ENCODE results near the gene ARHGEF2. TPM values are rescaled to one million over a fixed set of nuclear protein-coding genes. Genes with fewer than 3 reads are reported as not detected.
"Not testable (repeated sequence)": the region's sequence is repeated elsewhere in the genome, so short reads cannot be mapped to it uniquely, and the experiment has no call there.

The ARHGEF2 gene
- total and polyA plus RNA-seq, 4 donors, result 58.3 to 217 (median 117) TPM

GRCh38 chr1:155934936-155935590, 43.3 kb downstream of the ARHGEF2 start:
- ATAC-seq (ENCODE audit: low FRiP score), result no peak
- Histone ChIP-seq H3K27me3 (ENCODE audit: control insufficient read depth in 1 of 2, insufficient read depth in 2 of 2, low read length in 1 of 2) (no peaks in the 10 kb centered on the region), H3K4me3 (ENCODE audit: low read length in 2 of 2) (peak overlapping the region; percentile 32 to 68), H3K9me3 (ENCODE audit: control insufficient read depth, low read length) (no peaks in the 10 kb centered on the region), H3K36me3 (ENCODE audit: control insufficient read depth in 1 of 2, insufficient read depth in 2 of 2, low read length in 1 of 2) (no peaks in the 10 kb centered on the region), H3K27ac (ENCODE audit: low read depth in 1 of 2, low read length in 2 of 2) (peak overlapping the region; percentile 30 to 73), H3K4me1 (ENCODE audit: control insufficient read depth in 1 of 2, insufficient read depth in 2 of 2, low read length in 2 of 2) (peaks cover 0 to 2% of the 10 kb centered on the region in 2 donors)
- intact Hi-C loops (cut with DNase I), result loop anchor here in 1 of 2 donors (5.0 kb wide), 2 partner anchors 78 to 132 kb away; partner anchors contain the start of genes GON4L and SYT11
- WGBS, 2 donors, result 83 to 85% methylated on average over 24 of the region's 24 CpGs
- DNase-seq, result no peak

- Histone ChIP-seq H3K36me3 (ENCODE audit: control insufficient read depth in 1 of 2, insufficient read depth in 2 of 2, low read length in 1 of 2) (no peaks in the 10 kb centered on the region), H3K27ac (ENCODE audit: low read depth in 1 of 2, low read length in 2 of 2) (peak within 1 kb of the TSS; percentile 64 to 73), H3K27me3 (ENCODE audit: control insufficient read depth in 1 of 2, insufficient read depth in 2 of 2, low read length in 1 of 2) (no peaks in the 10 kb centered on the region), H3K4me1 (ENCODE audit: control insufficient read depth in 1 of 2, insufficient read depth in 2 of 2, low read length in 2 of 2) (peaks cover 0 to 2% of the 10 kb centered on the region in 2 donors), H3K4me3 (ENCODE audit: low read length in 2 of 2) (peak within 1 kb of the TSS; percentile 68 to 90), H3K9me3 (ENCODE audit: control insufficient read depth, low read length) (no peaks in the 10 kb centered on the region)
- 0% methylated on average over 50 of the region's 50 CpGs for WGBS, 2 donors
- DNase-seq (peak; percentile 97), ATAC-seq (ENCODE audit: low FRiP score) (peak; percentile 95)
- intact Hi-C loops (cut with DNase I), result loop anchor here in 1 of 2 donors (5.0 kb wide), 1 partner anchor 77 kb away; the partner anchor contains the start of genes GON4L and SYT11
These were observed 44.0 kb downstream of the ARHGEF2 start, which contains the start of gene KHDC4 for GRCh38 chr1:155934097-155934935. KHDC4 (minus strand) TSS chr1:155934413; CDS start chr1:155934373, 40 bp downstream.

GRCh38 chr1:155933591-155934096, 44.7 kb downstream of the ARHGEF2 start:
- H3K27ac ChIP-seq (ENCODE audit: low read depth in 1 of 2, low read length in 2 of 2), result peak overlapping the region; percentile 64
- ATAC-seq (ENCODE audit: low FRiP score), result no peak
- no peaks in the 10 kb centered on the region for H3K9me3 ChIP-seq (ENCODE audit: control insufficient read depth, low read length)
- peaks cover 0 to 2% of the 10 kb centered on the region in 2 donors for H3K4me1 ChIP-seq (ENCODE audit: control insufficient read depth in 1 of 2, insufficient read depth in 2 of 2, low read length in 2 of 2)
- no peak for DNase-seq
- H3K27me3 ChIP-seq (ENCODE audit: control insufficient read depth in 1 of 2, insufficient read depth in 2 of 2, low read length in 1 of 2), result no peaks in the 10 kb centered on the region
- H3K36me3 ChIP-seq (ENCODE audit: control insufficient read depth in 1 of 2, insufficient read depth in 2 of 2, low read length in 1 of 2), result no peaks in the 10 kb centered on the region
- H3K4me3 ChIP-seq (ENCODE audit: low read length in 2 of 2), result peak overlapping the region; percentile 67 to 90
- intact Hi-C loops (cut with DNase I), result loop anchor here in 1 of 2 donors (5.0 kb wide), 1 partner anchor 76 kb away; the partner anchor contains the start of genes GON4L and SYT11
- 4 to 8% methylated on average over 9 to 10 of the region's 10 CpGs for WGBS, 2 donors

DNA sequence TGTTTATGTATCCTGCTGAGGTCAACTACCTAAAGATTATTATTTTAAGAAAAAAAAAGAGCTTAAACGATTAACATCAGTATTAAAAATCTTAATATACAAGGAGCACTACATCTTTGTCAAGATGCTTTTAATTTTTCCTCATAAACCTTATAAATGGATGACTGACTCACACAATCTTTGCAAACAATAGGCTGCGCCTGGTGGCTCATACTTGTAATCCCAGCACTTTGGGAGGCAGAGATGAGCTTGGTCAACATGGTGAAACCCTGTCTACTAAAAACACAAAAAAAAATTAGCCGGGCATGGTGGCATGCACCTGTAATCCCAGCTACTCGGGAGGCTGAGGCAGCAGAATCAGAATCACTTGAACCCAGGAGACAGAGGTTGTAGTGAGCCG, 45.9 kb downstream of the ARHGEF2 start:
- no peak overlapping the region for H3K4me3 ChIP-seq (ENCODE audit: low read length in 2 of 2)
- DNase-seq, result no peak

DNA sequence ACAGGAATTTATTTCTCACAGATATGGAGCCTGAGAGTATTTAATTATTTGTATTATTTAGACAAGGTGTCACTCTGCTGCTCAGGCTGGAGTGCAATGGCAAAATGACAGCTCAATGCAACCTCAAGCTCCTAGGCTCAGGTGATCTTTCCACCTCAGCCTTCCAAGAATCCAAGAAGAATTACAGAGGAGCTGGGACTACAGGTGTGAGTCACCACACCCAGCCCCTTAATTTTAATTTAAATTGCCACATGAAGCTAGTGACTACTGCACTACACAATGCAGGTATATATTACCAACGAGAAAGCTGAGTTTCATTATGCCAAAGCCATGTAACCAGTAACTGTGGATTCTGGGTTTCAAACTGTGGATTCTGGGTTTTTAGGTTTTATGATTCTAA, 46.3 kb downstream of the ARHGEF2 start:
- intact Hi-C loops (cut with DNase I), result loop anchor here in 1 of 2 donors (5.0 kb wide), 1 partner anchor 75 kb away; the partner anchor contains the start of genes GON4L and SYT11
- peaks cover 0 to 1% of the 10 kb centered on the region in 2 donors for H3K36me3 ChIP-seq (ENCODE audit: control insufficient read depth in 1 of 2, insufficient read depth in 2 of 2, low read length in 1 of 2)
- H3K27me3 ChIP-seq (ENCODE audit: control insufficient read depth in 1 of 2, insufficient read depth in 2 of 2, low read length in 1 of 2), result no peaks in the 10 kb centered on the region
- H3K9me3 ChIP-seq (ENCODE audit: control insufficient read depth, low read length), result no peaks in the 10 kb centered on the region
- H3K27ac ChIP-seq (ENCODE audit: low read depth in 1 of 2, low read length in 2 of 2), result no peak overlapping the region
- WGBS, 2 donors, result 43 to 58% methylated on average over 1 of the region's 1 CpG
- ATAC-seq (ENCODE audit: low FRiP score) (no peak), DNase-seq (no peak)
- no peak overlapping the region for H3K4me3 ChIP-seq (ENCODE audit: low read length in 2 of 2)
- no peaks in the 10 kb centered on the region for H3K4me1 ChIP-seq (ENCODE audit: control insufficient read depth in 1 of 2, insufficient read depth in 2 of 2, low read length in 2 of 2)

More for the DNA sequence above, 45.9 kb downstream of the ARHGEF2 start:
- no peak for ATAC-seq (ENCODE audit: low FRiP score)
- 65 to 68% methylated on average over 5 of the region's 5 CpGs for WGBS, 2 donors
- Histone ChIP-seq H3K27ac (ENCODE audit: low read depth in 1 of 2, low read length in 2 of 2) (no peak overlapping the region), H3K4me1 (ENCODE audit: control insufficient read depth in 1 of 2, insufficient read depth in 2 of 2, low read length in 2 of 2) (no peaks in the 10 kb centered on the region), H3K36me3 (ENCODE audit: control insufficient read depth in 1 of 2, insufficient read depth in 2 of 2, low read length in 1 of 2) (peaks cover 0 to 1% of the 10 kb centered on the region in 2 donors), H3K9me3 (ENCODE audit: control insufficient read depth, low read length) (no peaks in the 10 kb centered on the region), H3K27me3 (ENCODE audit: control insufficient read depth in 1 of 2, insufficient read depth in 2 of 2, low read length in 1 of 2) (no peaks in the 10 kb centered on the region)
- intact Hi-C loops (cut with DNase I), result loop anchor here in 1 of 2 donors (5.0 kb wide), 1 partner anchor 75 kb away; the partner anchor contains the start of genes GON4L and SYT11

DNA sequence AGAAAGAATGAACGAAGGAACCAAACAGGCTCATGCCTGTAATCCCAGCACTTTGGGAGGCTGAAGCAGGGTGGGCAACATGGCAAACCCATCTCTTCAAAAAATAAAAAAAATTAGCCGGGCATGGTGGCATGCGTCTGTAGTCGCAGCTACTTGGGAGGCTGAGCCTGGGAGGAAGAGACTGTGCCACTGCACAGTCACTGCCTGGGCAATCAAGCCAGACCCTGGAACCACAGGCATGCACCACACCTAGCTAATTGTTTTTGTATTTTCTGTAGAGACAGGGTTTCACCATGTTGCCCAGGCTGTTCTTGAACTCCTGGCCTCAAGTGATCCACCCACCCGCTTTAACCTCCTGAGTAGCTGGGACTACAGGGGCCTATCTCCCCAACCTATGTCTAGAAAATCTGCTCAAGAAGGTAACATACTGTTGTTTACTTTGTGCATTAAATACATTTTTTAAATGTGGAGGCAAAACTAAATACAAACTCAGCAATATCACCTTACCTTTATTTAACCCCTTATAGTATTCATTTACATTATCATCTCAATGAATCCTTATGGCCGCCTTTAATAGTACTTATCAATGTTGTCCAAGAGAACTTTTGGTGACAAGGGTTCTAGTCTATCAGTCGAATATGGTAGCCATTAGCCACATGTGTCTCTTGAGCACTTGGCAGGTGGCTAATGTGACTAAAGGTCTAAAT, 46.9 kb downstream of the ARHGEF2 start:
- no peak for DNase-seq
- H3K4me3 ChIP-seq (ENCODE audit: low read length in 2 of 2), result no peak overlapping the region

GRCh38 chr1:155930725-155931124, 47.6 kb downstream of the ARHGEF2 start:
- not testable (repeated sequence) for H3K36me3 ChIP-seq (ENCODE audit: control insufficient read depth in 1 of 2, insufficient read depth in 2 of 2, low read length in 1 of 2); DNase-seq; H3K4me1 ChIP-seq (ENCODE audit: control insufficient read depth in 1 of 2, insufficient read depth in 2 of 2, low read length in 2 of 2); ATAC-seq (ENCODE audit: low FRiP score); H3K27me3 ChIP-seq (ENCODE audit: control insufficient read depth in 1 of 2, insufficient read depth in 2 of 2, low read length in 1 of 2); H3K9me3 ChIP-seq (ENCODE audit: control insufficient read depth, low read length)
- WGBS, 2 donors, result 35 to 40% methylated on average over 10 of the region's 10 CpGs
- Histone ChIP-seq H3K4me3 (ENCODE audit: low read length in 2 of 2) (peak overlapping the region in 1 of 2 donors; percentile 18), H3K27ac (ENCODE audit: low read depth in 1 of 2, low read length in 2 of 2) (peak overlapping the region in 1 of 2 donors; percentile 17)
- intact Hi-C loops (cut with DNase I), result loop anchor here in 1 of 2 donors (5.0 kb wide), 1 partner anchor 73 kb away; the partner anchor contains the start of genes GON4L and SYT11

More for the DNA sequence above, 46.9 kb downstream of the ARHGEF2 start:
- Histone ChIP-seq H3K4me1 (ENCODE audit: control insufficient read depth in 1 of 2, insufficient read depth in 2 of 2, low read length in 2 of 2) (no peaks in the 10 kb centered on the region), H3K36me3 (ENCODE audit: control insufficient read depth in 1 of 2, insufficient read depth in 2 of 2, low read length in 1 of 2) (peaks cover 0 to 5% of the 10 kb centered on the region in 2 donors), H3K27ac (ENCODE audit: low read depth in 1 of 2, low read length in 2 of 2) (peak overlapping the region in 1 of 2 donors; percentile 17), H3K9me3 (ENCODE audit: control insufficient read depth, low read length) (no peaks in the 10 kb centered on the region), H3K27me3 (ENCODE audit: control insufficient read depth in 1 of 2, insufficient read depth in 2 of 2, low read length in 1 of 2) (no peaks in the 10 kb centered on the region)
- 51 to 55% methylated on average over 7 of the region's 7 CpGs for WGBS, 2 donors
- intact Hi-C loops (cut with DNase I), result loop anchor here in 1 of 2 donors (5.0 kb wide), 1 partner anchor 74 kb away; the partner anchor contains the start of genes GON4L and SYT11
- ATAC-seq (ENCODE audit: low FRiP score), result no peak
